Left kidney (tissue), 2 donors: ENCODE measurements around the gene GEN1. TPM values are rescaled to one million over a fixed set of nuclear protein-coding genes. Genes with fewer than 3 reads are reported as not detected.

Source experiments
- DNase-seq: peaks from one replicate; pipeline ENCODE4 v3.0.0-alpha.2; 2013
- polyA plus RNA-seq: library from polyadenylated mRNA; unstranded; fragments of 120-200 nt; gene quantifications from one replicate; pipeline ENCODE4 v1.2.1, GENCODE V29; 2013; ENCODE audit not compliant: insufficient read length

The GEN1 gene
- polyA plus RNA-seq, 1 donor: 25.4 TPM

DNA sequence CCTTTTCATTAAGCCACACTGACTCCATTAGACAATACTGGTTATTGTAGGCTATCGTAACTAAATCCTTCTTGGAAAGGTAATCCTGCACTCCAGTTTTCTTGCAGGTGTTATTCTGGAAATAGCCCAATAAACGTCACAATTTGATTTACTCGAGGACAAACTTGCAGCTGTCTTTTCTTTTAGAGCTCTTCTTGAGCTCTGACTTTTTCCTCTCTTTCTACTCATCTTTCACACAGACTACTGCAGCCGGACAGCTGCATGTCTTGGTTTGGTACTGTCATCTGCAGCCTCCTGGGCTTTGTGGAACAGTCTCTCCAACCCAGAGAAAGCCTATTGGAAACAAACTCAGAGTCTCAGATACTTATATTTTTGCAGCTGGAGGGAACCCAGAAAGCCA, 39.4 kb downstream of the GEN1 start:
- peak; percentile 31 for DNase-seq

DNA sequence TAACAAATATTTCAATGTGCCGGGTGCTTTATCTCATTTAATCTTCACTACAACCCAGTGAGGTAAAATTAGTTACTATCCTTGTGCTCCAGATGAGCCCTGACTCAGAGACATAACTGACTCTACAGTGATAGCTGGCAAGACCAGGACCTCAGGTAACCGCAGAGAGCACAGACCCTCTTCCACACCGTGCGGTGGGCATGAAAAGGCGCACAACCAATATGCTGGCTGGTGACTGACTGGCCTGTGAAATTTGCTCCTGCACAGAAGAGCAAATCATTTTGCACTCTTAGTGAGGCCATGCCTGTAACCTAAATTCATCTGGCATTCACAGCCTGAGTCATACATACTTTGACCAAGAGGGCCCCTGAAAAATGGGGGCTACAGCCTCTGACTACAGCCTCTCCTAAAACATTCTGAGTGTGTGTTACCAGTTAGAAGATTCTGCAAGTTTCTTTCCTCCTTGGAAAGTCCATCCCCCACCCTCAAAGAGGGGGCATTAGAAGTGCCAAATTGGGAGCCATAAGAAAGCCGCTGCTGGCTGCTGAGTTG, 39.9 kb downstream of the GEN1 start:
- DNase-seq: no peak

DNA sequence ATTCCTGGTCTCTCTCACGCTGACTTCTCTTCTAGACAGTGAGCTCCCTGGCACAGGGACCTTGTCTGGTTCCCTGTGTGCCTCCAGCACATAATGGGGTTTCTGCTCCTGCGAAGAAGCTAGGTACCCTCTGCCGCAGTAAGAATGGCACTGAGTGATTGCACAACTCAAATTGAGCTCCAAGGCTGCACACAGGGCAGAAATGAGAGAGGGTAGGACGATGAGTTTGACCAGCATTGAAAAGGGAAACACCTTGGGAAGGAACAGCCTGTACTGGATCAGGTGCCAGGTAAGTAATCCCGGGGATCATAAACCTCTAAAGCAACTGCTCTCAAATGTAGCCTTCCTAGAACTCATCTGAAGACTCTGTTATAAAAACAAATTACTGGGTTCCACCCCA, 41.4 kb downstream of the GEN1 start:
- no peak for DNase-seq

DNA sequence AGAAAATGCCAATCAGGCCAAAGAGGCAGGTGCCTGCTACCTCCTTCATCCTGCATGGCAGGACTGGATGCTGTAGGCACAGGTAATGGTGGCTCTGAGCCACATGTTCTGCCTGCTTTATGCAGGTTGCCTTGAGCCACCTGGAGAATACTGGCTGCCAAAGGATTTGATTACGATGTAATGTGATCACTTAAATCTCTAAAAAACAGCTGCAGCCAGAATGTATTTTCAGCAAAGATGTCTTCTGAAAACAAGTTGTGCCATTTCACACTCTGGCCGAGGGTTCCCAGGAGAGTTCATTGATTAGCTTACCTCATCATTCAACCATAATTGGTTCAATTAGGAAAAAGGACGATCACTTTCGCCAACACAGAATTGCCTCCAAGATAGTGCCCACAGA, 44.4 kb downstream of the GEN1 start:
- DNase-seq: no peak

DNA sequence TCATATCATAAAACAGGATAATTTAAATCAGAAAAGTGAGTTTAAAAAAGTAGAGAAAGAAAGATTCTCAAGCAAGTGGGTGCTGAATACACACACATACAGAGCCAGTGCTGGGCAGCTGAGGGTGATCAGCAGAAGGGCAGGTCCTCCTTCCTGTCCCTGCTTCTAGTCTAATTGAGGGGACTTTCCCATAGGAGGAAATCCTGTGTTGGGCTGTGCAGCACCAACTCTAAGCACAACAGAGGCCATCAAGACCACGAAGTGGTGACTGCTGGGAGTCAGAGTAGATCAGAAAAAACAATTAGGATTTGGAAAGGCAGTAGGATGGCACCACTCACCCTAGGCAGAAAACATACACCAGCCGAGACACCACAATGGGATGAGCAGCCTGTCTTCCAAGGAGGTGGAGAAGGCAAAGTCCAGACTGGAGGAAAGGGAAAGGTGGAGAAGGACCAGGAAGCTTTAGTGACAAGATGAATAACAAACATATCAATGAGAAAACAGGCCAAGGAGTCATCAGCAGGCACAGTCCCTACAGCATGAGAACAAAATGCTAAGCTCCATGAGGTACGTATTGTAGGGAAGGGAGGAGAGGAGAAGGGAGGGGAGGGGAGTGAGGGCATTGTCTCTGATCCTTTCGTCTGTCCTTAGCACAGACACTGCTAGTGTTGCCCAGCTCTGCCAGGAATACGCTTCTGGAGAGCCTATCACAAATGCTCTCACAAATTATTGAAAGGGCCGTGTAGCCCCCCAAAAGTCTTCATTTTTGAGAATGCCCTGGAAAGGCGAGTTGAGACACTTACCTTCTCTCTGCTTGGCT, 45.6 kb downstream of the GEN1 start:
- no peak for DNase-seq

DNA sequence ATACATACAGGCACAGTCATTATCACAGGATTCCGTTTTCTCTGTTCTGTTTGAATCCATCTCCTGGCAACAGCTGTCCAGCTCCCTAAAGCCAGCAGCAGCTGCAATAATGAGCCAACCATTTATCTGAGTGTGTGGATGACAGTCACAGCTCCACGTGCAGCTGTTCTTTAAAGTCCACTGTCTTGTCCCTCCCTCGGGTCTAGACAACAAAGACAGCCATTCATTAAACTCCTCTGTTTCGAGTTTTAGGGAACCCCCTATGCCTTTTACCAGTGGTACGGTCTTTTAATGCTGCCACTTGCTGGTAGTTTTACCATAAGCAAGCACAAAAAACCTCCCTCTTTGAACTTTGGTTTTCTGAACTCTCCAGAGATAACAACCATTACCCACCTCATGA, 46.3 kb downstream of the GEN1 start:
- peak; percentile 36 for DNase-seq

DNA sequence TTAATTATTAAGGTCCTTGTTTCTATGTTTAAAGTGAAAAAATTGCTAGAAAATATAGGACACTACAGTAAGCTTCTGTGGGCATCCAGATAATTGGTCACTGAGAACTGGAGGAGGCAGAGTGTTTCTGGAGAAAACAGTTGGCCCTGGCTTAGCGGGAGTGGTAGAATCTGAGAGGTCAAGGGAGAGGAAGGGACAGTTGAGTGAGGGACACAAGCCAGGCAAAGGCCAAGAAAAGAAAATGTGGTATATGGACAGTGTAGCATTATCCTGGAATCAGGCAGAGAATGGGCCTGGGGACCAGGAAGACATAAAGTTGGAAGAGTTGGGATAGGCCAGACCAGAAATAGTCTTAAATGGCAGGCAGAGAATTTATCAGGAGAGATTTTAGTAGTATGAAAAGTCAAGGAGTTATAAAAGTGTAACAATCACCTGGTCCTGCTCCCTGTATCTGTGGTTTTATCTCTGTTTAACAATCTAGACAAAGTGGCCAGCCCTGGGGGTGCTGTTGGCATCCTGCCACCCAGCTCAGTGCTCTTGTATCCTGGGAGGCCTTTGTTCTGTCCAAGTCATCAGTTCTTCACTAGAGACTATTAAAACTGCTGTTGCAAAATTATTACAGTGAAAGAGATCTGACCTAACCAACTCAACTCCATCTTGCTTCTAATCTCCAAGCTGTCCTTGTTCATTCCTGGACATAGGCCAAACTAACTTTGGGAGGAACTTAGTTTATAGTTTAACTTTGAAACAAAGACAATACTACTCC, 46.9 kb downstream of the GEN1 start:
- DNase-seq: no peak

DNA sequence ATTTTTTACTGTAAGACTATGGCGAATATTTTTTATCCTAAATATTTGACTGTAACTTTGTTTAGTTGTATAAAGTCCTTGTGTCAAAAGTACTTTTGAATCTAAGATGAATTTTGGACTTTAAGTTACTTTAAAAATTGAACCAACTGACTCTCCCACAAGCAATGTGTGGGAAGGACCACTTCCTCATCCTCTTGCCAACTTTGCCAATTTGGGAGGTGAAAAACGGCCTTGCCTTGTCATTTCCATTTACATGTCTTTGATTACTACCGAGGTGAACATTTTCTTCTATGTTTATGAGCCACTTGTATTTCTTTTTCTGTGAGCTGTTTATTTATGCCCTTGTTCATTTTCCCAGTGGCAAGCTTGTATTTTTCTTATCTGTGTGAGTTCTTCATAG, 49.6 kb downstream of the GEN1 start:
- no peak for DNase-seq

DNA sequence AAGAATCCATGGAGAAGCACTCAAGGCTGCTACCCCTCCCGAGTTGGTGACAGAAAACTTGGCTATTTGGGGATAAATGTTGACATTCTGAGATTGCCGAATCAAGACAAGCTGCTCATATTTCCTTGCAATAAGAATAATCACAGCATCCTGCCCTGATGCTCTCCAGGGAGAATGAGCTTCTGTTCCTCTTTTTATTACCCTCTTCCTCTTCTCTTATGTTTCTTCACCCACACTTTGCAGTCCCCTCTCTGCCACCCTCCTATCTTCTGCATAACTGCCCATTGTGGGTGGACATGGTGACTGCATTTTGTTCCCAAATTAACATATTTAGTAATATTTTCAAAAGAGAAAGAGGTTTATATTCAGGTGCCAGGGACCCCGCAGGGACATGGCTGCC, 50.4 kb downstream of the GEN1 start:
- no peak for DNase-seq

DNA sequence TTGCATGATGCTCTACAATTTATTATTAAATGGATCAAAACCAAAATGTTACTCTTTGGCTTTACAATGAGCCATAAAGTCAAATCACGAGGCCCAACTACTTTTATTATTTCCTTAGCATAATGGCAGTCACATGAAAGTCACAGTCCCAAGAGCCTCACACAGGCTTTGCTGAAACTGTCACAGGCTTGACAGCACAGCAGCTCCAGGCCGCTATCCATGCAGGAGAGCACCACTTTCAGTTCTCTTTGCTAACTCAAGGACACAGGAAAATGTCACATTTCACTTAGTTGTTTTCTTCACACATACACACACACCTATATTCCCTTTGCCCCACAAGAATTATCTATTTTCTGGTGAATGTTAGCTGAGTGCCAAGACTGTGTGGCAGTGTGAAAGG, 51.2 kb downstream of the GEN1 start:
- no peak for DNase-seq

DNA sequence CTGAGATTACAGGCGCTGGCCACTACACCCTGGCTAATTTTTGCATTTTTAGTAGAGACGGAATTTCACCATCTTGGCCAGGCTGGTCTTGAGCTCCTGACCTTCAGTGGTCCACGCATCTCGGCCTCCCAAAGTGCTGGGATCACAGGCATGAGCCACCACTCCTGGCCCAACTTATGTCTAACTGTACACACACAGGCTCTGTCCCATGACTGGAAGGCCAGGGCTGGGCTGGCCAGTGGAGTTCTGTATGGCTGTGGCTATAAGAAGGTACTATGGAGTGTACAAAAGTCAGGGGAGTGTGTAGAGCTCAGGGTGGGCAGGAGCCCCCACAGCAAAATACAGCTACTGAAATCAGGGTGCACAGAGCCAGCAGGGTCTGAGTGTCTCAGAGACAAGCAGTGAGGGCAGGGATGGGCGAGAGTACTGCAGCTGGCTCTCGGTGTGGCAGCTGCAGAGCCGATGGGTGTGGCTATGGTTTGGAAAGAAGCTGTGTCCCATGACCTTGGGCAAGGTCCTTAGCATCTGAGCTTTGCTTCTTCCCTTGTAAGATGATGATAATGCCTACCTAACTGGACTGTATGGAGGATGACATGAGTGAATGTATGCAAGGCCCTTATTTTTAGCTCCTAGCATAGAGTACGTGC, 51.9 kb downstream of the GEN1 start:
- no peak for DNase-seq

DNA sequence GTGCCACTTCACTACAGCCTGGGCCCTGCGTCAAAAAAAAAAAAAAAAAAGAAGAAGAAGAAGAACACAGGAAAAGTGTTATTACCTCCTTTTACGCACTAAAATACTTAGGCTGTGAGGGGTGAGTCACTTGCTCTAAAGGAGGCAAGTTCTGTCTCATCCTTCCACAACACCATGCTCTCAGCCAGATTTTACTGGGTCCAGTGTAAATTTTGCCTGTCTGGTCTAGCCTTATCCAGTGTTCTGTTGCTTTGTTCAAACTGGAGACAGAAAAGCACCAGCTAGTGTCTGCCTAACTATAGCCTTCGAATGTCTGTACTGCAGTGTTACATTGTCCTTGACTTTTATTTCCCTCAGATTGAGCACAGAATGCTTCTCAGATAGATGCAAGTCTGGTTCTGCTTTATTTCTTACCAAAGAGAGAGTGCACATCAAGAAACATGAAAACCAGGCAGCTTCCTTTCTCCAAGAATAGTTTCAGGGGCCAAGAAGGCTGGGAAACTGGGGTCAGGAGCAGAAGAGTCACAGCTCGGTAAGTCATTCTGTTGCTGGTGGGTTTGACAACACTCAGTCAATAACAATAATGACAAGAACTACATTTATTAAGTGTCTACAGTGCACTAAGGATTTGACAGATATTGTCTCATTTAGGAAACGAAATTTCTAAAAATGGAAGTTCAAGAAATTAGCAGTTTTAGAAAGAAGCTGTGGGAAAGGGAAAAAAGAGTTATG, 59.2 kb downstream of the GEN1 start:
- DNase-seq: no peak

DNA sequence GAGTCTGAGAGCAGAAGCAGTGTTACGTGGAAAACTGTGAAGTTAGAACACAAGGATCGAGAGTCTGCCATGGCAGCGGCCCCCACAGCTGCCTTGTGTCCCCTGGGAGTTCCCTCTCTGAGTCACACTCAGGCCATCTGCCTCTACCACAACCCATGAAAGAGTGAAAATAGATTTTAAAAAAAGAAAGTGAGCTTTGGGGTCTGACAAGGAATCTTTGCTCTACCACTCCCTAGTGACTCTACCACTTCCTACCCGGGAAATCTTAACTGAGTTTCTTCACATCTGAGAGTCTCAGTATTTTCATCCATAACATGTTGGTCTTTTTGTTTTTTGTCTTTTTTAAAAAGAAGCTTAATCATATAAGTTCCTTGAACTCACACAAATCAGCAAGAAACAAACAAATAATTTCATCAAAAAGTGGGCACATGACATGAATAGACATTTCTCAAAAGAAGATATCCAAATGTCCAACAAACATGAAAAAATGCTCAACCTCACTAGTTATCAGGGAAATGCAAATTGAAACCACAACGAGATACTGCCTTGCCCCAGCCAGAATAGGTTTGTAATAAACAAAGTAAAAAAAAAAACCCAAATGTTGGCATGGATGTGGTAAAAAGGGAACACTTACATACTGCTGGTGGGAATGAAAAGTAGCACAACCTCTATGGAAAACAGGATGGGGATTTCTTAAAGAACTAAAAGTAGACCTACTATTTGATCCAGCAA, 60.0 kb downstream of the GEN1 start:
- DNase-seq: no peak

DNA sequence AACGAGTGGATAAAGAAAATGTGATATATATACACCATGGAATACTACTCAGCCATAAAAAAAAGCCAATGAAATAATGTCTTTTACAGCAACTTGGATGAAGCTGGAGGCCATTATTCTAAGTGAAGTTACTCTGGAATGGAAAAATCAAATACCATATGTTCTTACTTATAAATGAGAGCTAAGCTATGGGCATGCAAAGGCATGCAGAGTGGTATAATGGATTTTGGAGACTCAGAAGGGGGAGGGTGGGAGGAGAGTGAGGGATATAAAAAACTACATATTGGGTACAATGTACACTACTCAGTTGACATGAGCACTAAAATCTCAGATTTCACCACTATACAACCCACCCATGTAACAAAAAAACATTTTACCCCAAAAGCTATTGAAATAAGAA, 60.7 kb downstream of the GEN1 start:
- no peak for DNase-seq

DNA sequence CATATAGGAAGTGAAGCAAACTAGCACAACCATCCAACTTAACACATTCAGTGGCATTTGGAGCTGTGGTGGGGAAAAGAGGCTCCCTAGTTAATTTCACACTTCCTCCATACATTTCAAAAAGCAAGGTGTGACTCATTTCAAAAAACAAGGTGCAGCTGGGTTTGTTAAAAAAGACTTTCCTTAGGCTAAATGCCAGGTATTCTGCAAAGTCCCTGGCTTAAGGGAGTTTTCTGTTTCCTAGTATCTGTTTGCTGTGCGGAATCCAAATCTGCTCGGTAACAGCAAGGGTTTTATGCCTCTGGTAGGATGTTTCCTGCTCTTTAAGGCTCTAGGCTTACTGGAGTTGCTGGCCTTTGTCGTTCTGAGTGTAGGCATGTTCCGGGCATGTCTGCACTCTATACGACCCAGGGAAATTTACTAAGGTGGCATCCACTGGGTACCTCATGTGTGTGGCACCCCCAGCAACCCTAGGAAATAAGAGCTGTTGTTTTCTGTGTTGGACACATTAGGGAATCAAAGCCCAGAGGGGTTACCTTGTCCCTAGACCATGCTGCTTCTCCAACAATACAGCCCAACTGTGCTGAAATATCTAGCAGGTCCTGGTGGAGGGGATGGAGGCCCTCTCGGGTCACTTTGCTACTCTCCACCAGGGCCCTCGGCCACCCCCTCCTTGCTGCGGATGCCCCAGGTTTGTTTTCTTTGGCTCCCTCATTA, 61.7 kb downstream of the GEN1 start:
- DNase-seq: no peak

DNA sequence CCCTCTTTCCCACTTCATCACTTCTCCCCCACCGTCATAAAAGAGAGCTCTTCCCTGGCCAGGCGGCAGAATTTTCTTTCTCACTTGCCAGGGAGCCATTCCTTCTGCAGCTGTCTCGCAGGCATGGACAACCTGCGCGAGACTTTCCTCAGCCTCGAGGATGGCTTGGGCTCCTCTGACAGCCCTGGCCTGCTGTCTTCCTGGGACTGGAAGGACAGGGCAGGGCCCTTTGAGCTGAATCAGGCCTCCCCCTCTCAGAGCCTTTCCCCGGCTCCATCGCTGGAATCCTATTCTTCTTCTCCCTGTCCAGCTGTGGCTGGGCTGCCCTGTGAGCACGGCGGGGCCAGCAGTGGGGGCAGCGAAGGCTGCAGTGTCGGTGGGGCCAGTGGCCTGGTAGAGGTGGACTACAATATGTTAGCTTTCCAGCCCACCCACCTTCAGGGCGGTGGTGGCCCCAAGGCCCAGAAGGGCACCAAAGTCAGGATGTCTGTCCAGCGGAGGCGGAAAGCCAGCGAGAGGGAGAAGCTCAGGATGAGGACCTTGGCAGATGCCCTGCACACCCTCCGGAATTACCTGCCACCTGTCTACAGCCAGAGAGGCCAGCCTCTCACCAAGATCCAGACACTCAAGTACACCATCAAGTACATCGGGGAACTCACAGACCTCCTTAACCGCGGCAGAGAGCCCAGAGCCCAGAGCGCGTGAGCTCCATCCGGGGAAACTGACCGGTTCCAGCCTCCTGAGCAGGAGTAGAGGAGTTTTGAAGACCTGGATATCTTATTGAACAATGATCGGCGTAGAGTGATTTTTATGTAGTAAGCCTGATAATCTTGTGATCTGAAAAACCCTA, 62.7 kb downstream of the GEN1 start, which contains the start of gene MSGN1:
MSGN1 (plus strand) TSS at position 65 of the 850 bp plus-strand sequence; CDS start at position 124, 59 bp downstream.
- DNase-seq: no peak

DNA sequence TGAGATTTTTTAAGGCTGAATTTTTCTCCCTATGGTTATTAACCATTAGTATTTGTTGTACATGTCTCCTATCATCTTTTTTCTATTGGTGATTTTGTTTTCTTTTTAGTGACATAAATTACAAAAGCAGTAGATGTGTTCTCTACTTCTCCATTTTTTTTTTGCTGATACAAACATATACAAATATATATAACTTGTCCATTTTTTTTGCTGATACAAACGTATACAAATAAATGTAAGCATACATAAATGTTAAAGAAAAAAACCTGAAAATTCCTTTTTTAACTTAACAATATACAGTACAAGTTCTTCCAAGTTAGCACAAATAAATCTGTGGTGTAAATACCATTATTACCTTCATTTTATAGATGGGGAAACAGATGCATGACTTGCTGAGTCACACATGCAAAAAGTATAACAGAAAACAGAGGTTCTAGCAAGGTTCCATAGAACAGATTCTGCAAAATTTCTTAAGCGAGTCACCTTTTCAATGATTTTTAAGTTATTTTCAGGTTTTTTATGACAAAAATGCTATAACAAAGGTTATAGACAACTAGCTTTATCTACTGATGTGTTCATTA, 64.4 kb downstream of the GEN1 start:
- no peak for DNase-seq

DNA sequence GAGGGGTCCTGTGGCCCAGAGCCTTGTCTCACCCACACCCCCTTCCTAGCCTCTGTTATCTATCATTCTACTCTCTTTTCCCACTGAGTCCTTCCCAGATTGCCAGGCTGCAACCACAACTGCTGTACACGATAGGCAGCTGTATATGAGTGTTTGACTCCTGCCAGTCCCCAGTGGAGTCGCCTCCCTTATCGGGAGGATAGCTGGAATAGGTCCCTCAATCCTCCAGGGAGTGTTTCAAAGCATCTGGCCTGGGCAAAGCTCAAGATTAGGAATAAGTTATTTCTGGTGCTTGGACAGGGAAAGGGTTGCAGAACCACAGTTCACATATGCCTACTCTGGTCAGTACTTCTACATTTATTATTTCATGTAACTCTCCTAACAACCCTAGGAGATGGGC, 67.1 kb downstream of the GEN1 start:
- no peak for DNase-seq
